ENCODE measurements around the gene LRRC75A.

LRRC75A gene, protein sequence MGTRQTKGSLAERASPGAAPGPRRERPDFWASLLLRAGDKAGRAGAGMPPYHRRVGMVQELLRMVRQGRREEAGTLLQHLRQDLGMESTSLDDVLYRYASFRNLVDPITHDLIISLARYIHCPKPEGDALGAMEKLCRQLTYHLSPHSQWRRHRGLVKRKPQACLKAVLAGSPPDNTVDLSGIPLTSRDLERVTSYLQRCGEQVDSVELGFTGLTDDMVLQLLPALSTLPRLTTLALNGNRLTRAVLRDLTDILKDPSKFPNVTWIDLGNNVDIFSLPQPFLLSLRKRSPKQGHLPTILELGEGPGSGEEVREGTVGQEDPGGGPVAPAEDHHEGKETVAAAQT

GRCh38 chr17:16491703-16492612 lies at the start of gene LRRC75A:
Gene LRRC75A (minus strand): TSS chr17:16492193. CDS start chr17:16491990, 203 bp downstream.
- DNase-seq (ENCODE audit: low read depth) = peak; percentile 62

DNA sequence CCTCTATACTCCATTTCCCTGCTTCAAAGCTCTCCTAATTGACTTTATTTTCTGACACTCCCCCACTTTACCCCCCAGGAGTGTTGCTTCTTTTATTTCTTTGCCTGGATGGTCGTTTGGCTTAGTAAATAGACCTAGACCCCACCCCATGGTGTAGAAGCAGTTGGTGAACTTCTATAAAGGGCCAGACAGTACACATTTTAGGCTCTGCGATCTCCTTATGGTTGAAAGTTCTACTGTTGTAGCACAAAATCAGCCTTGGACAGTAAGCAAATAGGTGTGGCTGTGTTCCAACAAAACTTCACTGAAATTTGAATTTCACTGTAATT lies 45.1 kb upstream of the LRRC75A start:
- DNase-seq (ENCODE audit: low read depth) = no peak

DNA sequence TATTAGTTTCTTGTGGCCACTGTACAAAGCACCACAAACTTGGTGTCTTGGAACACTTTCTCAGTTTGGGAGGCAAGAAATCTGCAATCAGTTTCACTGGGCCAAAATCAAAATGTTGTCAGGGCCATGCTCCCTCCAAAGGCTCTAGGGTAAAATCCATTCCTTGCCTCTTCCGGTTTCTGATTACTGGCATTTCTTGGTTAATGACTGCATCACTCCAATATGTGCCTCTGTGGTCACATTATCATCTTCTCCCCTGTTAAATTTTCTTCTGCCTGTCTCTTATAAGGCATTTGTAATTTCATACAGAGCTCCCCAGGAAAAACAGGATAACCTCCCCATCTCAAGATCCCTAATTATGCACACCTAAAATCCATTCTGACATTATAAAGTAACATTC lies 42.2 kb upstream of the LRRC75A start:
- DNase-seq (ENCODE audit: low read depth) = no peak

DNA sequence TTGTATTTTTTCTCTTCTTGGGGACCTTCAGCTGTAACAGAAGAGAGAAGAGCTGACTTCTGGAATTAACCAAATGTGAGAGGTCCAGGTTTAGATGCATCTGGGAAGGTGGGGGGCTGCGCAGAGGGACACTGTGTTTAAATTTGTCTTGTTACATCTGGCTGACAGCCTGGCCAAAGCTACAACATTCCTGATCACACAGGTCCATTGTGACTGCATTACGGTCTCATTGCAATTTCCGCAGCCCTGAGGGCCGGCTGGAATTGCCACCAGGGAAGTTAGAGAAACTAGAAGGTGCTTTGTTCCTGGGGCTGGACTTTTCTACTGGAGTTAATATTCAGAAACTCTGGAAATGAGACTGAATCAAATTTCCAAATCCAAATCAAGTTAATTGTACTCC lies 37.9 kb upstream of the LRRC75A start:
- no peak for DNase-seq (ENCODE audit: low read depth)

DNA sequence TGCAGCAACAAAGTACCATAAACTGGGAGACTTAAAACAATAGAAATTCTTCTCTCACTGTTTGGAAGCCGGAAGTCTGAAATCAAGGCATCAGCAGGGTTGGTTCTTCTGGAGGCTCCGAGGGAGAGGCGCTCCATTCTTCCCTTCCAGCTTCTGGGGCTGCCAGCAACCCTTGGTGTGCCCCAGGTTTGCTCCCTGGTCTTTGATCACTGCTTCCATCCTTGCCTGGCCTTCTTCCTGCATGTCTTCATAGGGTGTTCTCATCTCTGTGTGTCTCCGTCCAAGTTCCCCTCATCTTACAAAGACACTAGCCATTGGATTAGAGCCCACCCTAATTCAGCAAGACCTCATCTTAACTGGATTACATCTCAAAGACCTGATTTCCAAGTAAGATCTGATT lies 35.3 kb upstream of the LRRC75A start:
- DNase-seq (ENCODE audit: low read depth) = no peak

DNA sequence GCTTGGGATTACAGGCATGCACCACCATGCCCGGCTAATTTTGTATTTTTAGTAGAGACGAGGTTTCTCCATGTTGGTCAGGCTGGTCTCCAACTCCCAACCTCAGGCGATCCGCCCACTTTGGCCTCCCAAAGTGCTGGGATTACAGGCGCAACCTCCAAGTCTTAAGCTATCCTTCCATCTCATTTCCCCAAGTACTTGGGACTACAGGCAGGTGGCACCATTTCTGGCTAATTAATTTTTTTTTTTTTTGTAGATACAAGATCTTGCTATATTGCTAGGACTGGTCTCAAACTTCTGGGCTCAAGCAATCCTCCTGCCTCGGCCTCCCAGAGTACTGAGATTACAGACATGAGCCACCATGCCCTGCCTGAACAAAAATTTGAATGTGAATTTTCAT lies 33.6 kb upstream of the LRRC75A start:
- peak; percentile 44 for DNase-seq (ENCODE audit: low read depth)

DNA sequence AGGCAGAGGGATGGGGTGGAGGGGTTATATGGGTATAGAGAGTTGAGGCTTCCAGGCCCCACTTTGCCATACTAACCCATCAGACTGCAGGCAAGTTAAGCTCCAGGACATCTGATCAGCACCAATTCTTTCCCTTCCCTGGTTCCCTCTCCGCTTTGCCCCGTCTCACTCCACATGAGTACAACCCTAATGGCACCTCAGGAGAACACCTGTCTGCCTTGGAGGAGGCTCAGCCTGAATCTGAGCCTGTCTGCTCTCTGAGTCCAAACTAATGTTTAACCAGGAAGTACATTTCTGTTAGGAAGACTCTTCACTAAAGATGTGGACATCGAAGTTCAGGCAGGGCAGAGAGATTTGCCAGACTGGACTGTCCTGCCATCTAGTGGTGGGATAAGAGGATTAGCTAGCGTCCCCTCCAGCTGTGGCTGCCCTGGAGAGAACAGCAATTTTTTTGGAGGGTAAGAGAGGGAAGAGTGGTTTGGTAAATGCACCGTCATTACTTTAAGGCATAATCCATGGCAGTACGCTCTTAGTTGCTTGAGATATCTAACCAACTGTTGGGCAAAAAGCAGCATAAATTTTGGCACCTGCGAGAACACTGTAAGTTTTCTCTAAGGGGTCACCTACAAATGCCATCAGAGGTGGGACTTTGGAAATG lies 29.2 kb upstream of the LRRC75A start:
- DNase-seq (ENCODE audit: low read depth) = peak; percentile 89

- DNase-seq (ENCODE audit: low read depth) = no peak
Measured at GRCh38 chr17:16519021-16519420, 27.0 kb upstream of the LRRC75A start.

DNA sequence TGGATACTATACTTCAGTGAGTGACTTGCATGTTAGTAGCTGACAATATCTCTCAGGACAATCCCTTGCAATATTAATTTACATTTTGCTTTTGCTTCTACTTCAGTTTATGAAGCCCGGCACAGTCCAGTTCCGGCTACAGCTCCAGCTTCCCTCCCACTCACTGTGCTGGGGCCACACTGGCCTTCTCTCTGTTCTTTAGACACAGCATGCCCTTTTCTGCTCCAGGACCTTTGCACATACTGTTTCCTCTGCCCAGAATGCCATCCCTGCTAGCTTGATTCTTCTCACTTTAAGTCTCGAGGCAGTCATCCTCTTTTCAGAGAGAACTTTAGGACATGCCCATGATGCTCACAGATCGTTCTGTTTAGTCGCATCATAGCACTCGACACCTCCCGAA lies 25.5 kb upstream of the LRRC75A start:
- DNase-seq (ENCODE audit: low read depth) = no peak

GRCh38 chr17:16516594-16517051 lies 24.6 kb upstream of the LRRC75A start:
- DNase-seq (ENCODE audit: low read depth) = peak; percentile 79

DNA sequence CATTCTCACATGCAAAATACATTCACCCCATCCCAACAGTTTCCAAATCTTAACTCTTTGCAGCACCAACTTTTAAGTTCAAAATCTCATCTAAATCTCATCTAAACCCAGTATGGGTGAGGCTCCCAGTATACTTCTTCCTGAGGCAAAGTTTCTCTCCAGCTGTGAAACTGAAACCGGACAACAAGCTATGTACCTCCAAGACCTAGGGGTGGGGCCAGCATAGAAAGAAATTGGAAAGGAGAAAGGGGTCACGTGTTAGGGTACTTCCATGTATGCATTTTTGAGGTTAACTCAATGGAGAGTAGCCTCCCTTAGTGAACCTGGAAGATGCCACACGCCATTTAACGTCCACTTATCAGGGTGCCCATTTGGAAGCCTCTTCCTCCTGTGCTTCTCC lies 23.9 kb upstream of the LRRC75A start:
- no peak for DNase-seq (ENCODE audit: low read depth)

GRCh38 chr17:16513873-16514272 lies 21.9 kb upstream of the LRRC75A start:
- no peak for DNase-seq (ENCODE audit: low read depth)

DNA sequence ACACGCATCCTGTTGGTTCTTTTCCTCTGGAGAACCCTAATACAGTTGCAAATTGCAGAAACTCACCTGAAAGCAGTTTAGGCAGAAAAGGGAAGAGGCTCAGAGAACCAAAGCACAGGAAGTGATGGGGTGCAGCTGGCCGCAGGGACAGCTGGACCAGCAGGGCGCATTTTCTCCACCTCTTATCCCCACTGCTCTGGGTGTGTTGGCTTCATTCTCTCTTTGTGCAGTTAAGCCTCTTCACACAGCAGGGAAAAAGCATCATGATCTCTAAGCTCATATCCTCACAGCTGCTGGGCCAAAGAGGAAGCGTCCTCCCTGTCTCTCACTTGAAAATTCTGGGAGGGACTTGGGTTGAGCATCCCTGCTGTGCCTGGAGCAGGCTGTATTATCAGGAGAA lies 20.0 kb upstream of the LRRC75A start:
- no peak for DNase-seq (ENCODE audit: low read depth)

DNA sequence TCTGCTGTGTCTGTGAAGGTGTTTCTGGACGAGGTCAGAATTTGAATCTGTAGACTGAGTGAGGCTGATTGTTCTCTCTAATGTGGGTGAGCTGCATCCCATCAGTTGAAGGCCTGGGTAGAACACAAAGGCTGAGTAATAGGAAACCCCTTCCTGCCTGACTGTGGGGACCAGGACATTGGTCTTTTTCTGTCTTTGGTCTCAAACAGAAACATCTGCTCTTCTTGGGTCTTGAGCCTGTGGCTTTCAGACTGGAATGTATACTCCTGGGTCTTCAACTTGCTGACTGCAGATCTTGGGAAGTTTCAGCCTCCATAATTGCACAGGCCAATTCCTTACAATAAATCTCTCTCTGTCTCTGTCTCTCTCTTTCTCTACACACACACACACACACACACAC lies 19.6 kb upstream of the LRRC75A start:
- DNase-seq (ENCODE audit: low read depth) = no peak

DNA sequence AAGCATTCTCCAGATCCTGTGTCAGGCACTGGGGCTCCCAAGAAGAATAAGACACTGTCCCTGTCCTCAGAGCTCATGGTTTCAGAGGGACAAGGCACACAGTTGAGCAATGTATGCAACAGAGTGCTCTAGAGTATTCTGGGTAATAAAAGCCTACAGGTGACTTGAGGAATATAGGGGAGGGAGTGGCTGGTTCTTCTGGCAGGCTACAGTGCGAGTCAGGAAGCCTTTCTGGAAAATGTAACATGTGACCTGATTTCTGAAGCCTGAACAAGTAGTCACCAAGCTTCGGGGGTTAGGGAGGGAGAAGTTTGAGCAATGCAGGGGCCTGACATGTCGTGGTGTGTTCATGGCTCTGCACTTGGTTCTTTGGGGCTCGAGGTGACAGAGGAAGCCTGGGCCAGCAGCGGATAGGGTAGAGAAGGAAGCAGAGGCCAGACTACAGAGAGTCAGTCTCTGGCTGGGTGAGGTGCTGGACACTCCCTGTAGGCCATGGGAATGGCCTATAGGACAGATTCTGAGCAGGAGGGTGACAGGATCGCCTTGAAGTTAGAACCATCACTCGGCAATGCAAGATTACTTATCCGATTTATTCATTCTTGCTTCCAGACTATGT lies 16.0 kb upstream of the LRRC75A start:
- DNase-seq (ENCODE audit: low read depth) = no peak

GRCh38 chr17:16506188-16506587 lies 14.2 kb upstream of the LRRC75A start:
- DNase-seq (ENCODE audit: low read depth) = no peak

GRCh38 chr17:16504984-16505383 lies 13.0 kb upstream of the LRRC75A start:
- DNase-seq (ENCODE audit: low read depth) = no peak

- DNase-seq (ENCODE audit: low read depth) = no peak
Measured at GRCh38 chr17:16496820-16497489, 5.0 kb upstream of the LRRC75A start.

DNA sequence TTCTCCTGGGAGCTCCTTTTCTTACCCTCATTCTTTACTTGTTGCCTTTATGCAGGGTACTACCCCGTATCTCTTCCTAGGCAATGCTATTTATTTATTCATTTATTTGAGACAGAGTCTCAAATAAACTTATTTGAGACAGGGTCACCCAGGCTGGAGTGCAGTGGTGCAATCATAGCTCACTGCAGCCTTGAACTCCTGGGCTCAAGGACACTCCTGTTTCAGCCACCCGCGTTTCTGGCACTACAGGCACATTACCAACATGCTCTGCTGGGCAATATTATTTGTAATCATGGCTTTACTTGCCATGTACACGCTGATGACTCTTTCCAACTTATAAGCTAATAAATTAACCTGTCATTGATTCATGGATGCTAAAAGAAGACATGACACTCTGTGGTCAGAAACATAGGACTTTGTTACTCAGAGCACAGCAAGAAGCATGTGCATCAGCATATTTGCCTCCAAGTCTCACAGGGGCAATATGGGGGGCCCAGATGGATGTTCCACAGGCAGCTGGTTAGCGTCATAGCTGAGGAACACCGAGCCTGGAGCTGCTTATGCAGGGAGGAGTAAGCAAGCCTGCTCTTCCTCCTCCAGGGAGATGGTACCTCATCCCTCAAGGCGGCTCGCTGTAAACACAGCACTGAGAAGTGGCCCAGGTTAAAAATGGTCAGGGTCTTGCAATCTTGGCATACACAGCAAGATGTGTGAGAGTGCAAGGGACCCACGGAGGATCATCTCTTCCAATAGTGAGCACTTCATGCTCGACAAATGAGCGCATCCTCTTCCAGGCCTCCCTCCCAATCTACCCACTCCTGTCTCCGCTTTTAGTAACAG lies 4.2 kb upstream of the LRRC75A start:
- no peak for DNase-seq (ENCODE audit: low read depth)

- no peak for DNase-seq (ENCODE audit: low read depth)
Measured at GRCh38 chr17:16495561-16495960, 3.6 kb upstream of the LRRC75A start.

- DNase-seq (ENCODE audit: low read depth) = no peak
Measured at GRCh38 chr17:16494059-16494458, 2.1 kb upstream of the LRRC75A start.

Data from ELR (cell line).